K562 (cell line): ENCODE results near the gene KLHL8. TPM values are rescaled to one million over a fixed set of nuclear protein-coding genes. Genes with fewer than 3 reads are reported as not detected.

Experiments used
- ATAC-seq: fragments of 200-7000 bp; cut with Tn5 transposase; 3 replicates; pipeline ENCODE4 v1.9.1; 2020; ENCODE audit warnings: moderate library complexity
- BruUV-seq: library from RNA; stranded (reverse); fragments of 400-500 nt; replicated peaks from 2 replicates; lab custom pipeline; 2021; lab: Mats Ljungman, UMichigan
- CTCF ChIA-PET: fragments of 300-600 bp; formaldehyde crosslinking; extraction: SDS; loops from one replicate; lab custom pipeline; 2021; ENCODE audit warnings: low intra/inter-chr PET ratio; lab: Yijun Ruan, JAX
- POLR2A ChIA-PET: fragments of 300-600, 350-650 bp; sonication (Branson Sonifier 250); formaldehyde crosslinking; extraction: SDS; loops from one replicate; lab custom pipeline; 2021; ENCODE audit warnings: antibody characterized with exemption, inconsistent platforms; lab: Yijun Ruan, JAX
- DNase-seq, 4 experiments: peaks; one replicate each; pipeline versions ENCODE4 v3.0.0 to v3.0.0-alpha.2; 2011 to 2018; ENCODE audit warnings: low spot score in 3 of 4, mixed read lengths in 3 of 4; ENCODE audit errors: extremely low read depth in 1 of 4
- FAIRE-seq: peaks from 2 replicates; lab custom pipeline; 2011; peaks lifted over from hg19 to GRCh38; lab: Jason Lieb, UNC
- H2AFZ ChIP-seq: 2 replicates; pipeline ENCODE4 v1.6.0; 2011; ENCODE audit warnings: low read depth, low read length, control low read depth, inconsistent platforms
- H3K27ac ChIP-seq: fragments of 200-600 bp; 3 replicates; pipeline ENCODE4 v1.8.0; 2011; ENCODE audit warnings: low read depth, mild to moderate bottlenecking, control low read depth, inconsistent platforms, low read length, moderate library complexity, mixed read lengths; ENCODE audit errors: extremely low read depth
- H3K27me3 ChIP-seq, 2 experiments: fragments of 300-600 bp in 1 of 2; 2 replicates in 1 of 2; 3 replicates in 1 of 2; pipeline versions ENCODE4 v1.6.0 to v1.8.0; 2011; ENCODE audit warnings: inconsistent platforms in 2 of 2, low read length in 2 of 2, mild to moderate bottlenecking in 1 of 2, mixed read lengths in 1 of 2, moderate library complexity in 1 of 2; ENCODE audit not compliant: control insufficient read depth in 2 of 2, insufficient read depth in 2 of 2
- H3K36me3 ChIP-seq: fragments of 300-600 bp; 3 replicates; pipeline ENCODE4 v1.8.0; 2011; ENCODE audit warnings: mild to moderate bottlenecking, low read length, inconsistent platforms; ENCODE audit not compliant: control insufficient read depth, insufficient read depth
- H3K4me1 ChIP-seq, 2 experiments: fragments of 200-600 bp in 1 of 2; replicated peaks in 1 of 2; 2 replicates in 1 of 2; 3 replicates in 1 of 2; pipeline versions ENCODE4 v1.5.1 to v1.8.0; 2011; ENCODE audit warnings: inconsistent platforms in 2 of 2, low read length in 2 of 2, mild to moderate bottlenecking in 1 of 2, mixed read lengths in 1 of 2, moderate library complexity in 1 of 2; ENCODE audit not compliant: control insufficient read depth in 2 of 2, insufficient read depth in 2 of 2
- H3K4me2 ChIP-seq: 2 replicates; pipeline ENCODE4 v1.6.1; 2011; ENCODE audit warnings: low read length, control low read depth, inconsistent platforms, mixed read lengths; ENCODE audit not compliant: insufficient read depth
- H3K4me3 ChIP-seq: fragments of 200-600 bp; sonication (generic), shearing (Covaris generic); 2 replicates; pipeline ENCODE4 v1.5.1; 2016; ENCODE audit warnings: control low read depth, inconsistent platforms
- H3K79me2 ChIP-seq: fragments of 200-600 bp; 3 replicates; pipeline ENCODE4 v1.8.0; 2011; ENCODE audit warnings: low read length, inconsistent platforms; ENCODE audit not compliant: control insufficient read depth, insufficient read depth
- H3K9ac ChIP-seq, 2 experiments: 2 replicates each; pipeline versions ENCODE4 v1.6.0 to v1.6.1; 2011; ENCODE audit warnings: low read depth in 2 of 2, low read length in 2 of 2, control low read depth in 1 of 2, inconsistent platforms in 1 of 2, mild to moderate bottlenecking in 1 of 2, mixed read lengths in 1 of 2; ENCODE audit not compliant: insufficient read depth in 1 of 2
- H3K9me1 ChIP-seq: one replicate; pipeline ENCODE4 v1.6.0; 2011; ENCODE audit warnings: inconsistent platforms, mild to moderate bottlenecking, low read length, moderate library complexity; ENCODE audit not compliant: control insufficient read depth, insufficient read depth
- H3K9me3 ChIP-seq: replicated peaks from 2 replicates; pipeline ENCODE4 v1.5.1; 2011; ENCODE audit warnings: low read depth, low read length, inconsistent platforms; ENCODE audit not compliant: control insufficient read depth, insufficient read depth
- H4K20me1 ChIP-seq: replicated peaks from 2 replicates; pipeline ENCODE4 v1.6.1; 2011; ENCODE audit warnings: low read length, inconsistent platforms, mixed read lengths; ENCODE audit not compliant: control insufficient read depth, insufficient read depth
- HNRNPH1 ChIP-seq: fragments of 200-400 bp; formaldehyde crosslinking; optimal IDR thresholded peaks from 2 replicates; pipeline ENCODE3; 2017; ENCODE audit warnings: low read depth, mild to moderate bottlenecking, low read length, moderate library complexity
- RBM34 ChIP-seq: fragments of 200-400 bp; formaldehyde crosslinking; IDR thresholded peaks from 2 replicates; pipeline ENCODE4 v1.6.1; 2018; ENCODE audit warnings: low read length, borderline replicate concordance; ENCODE audit not compliant: insufficient read depth
- RBM39 ChIP-seq: fragments of 200-400 bp; formaldehyde crosslinking; optimal IDR thresholded peaks from 2 replicates; pipeline ENCODE3; 2018; ENCODE audit warnings: low read depth, low read length
- TAF1 ChIP-seq: IDR thresholded peaks from 2 replicates; pipeline ENCODE4 v1.6.1; 2011; ENCODE audit warnings: mild to moderate bottlenecking, low read length, moderate library complexity; ENCODE audit not compliant: insufficient read depth, control insufficient read depth, severe bottlenecking; ENCODE audit errors: extremely low read depth
- TRIM28 ChIP-seq: fragments of 450-650 bp; IDR thresholded peaks from 2 replicates; pipeline ENCODE4 v1.6.1; 2017
- ZNF740 ChIP-seq, 3 experiments: fragments of 200-800 bp in 1 of 3; sonication (Bioruptor generic) in 1 of 3; sonication (generic) in 1 of 3; formaldehyde crosslinking in 1 of 3; IDR thresholded peaks; 2 replicates each; pipeline versions ENCODE4 v1.6.1 to v1.8.0; 2016 to 2022; ENCODE audit warnings: mild to moderate bottlenecking in 2 of 3, missing compliant biosample characterization in 2 of 3, missing genetic modification characterization in 2 of 3, missing genetic modification reagents in 1 of 3
- WGBS: fragments of 100-300 bp; shearing (Covaris generic); methylation state at CpG from one replicate; pipeline ENCODE4 v1.1.6; 2016; ENCODE audit warnings: low coverage, mixed read lengths; ENCODE audit not compliant: insufficient coverage; ENCODE audit errors: missing lambda C conversion rate; 5-methylcytosine and 5-hydroxymethylcytosine counted together
- in situ Hi-C: fragments of 300-500 bp; cut with MboI; formaldehyde crosslinking; loops from 4 replicates; pipeline ENCODE4 v1.15.0; 2018; ENCODE audit warnings: inconsistent platforms, mixed read lengths
- intact Hi-C: fragments of 100-400 bp; cut with micrococcal nuclease; formaldehyde crosslinking; loops from 2 replicates; pipeline ENCODE4 v1.14.2; 2022
- polyA plus RNA-seq, 8 experiments: library from polyadenylated mRNA; depleted of rRNA in 4 of 8; stranded (reverse) in 5 of 8; unstranded in 3 of 8; fragments of >200 nt; fragmentation: Nextera tagmentation in 2 of 8; fragmentation: Illumina TruSeq in 1 of 8; extraction: Ambion mirVana in 2 of 8; extraction: Trizol in 1 of 8; gene quantifications; 2 replicates each; pipeline versions ENCODE4 v1.2.1 to v1.2.3, GENCODE V29; 2011 to 2014; ENCODE audit warnings: inconsistent platforms in 1 of 8, missing spikeins in 1 of 8
- total RNA-seq, 7 experiments: library from RNA; depleted of rRNA in 6 of 7; stranded (reverse); fragments of >200 nt in 6 of 7; fragmentation: Illumina TruSeq in 2 of 7; extraction: Trizol in 2 of 7; gene quantifications; 2 replicates each; pipeline versions ENCODE4 v1.2.1 to v1.2.3, GENCODE V29; 2011 to 2021; ENCODE audit warnings: low replicate concordance in 1 of 7
- TF ChIP-seq, protein P1 (sequence below): fragments of 450-650 bp; conservative IDR thresholded peaks from 2 replicates; pipeline ENCODE4 v1.6.1; 2016; ENCODE audit warnings: missing genetic modification characterization, low read depth, mild to moderate bottlenecking, missing compliant biosample characterization, moderate library complexity

The KLHL8 gene
- total and polyA plus RNA-seq, 9 of the 15 experiments (the other 6 are each of a cell fraction or from before 2014, with no cell fraction given) = 8.7 to 25.3 (median 15.7) TPM

DNA sequence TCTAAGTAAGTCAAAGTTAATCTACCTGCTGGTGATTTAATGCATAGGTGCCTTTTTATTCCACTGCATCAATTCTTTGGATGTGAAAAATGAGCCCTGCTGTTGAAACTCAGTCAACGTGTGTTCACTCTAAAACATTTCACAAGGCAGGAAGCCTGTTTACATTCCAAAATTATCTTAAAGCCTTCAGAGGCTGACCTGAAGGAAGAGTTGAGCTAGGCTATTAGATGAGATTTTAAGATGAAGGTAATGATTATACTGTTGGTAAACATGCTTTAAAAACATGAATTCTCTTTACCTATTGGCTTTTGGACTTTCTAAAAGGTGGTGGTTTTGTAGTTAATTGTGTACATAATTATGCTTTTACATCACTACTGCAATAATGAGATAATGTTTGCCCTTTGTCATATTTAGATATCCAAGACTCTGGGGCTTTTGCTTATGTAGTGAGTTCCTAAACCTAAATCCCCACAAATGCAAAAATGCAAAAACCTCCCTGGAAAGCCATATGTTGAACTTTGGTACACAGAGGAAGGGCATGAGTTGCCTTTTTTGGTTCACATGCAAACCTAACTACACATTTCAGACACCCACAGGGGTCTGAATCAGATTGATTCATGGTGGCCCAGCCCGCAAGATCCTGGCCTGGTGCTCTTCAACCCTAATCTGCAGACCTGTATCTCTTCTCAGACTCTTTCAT, 92.3 kb downstream of the KLHL8 start:
- peaks cover 0 to 3% of the 10 kb centered on the region in 2 experiments; a peak in 1 of 5 replicates for H3K4me1 ChIP-seq
- no TSS peak for BruUV-seq
- ChIA-PET CTCF (no interaction called here), POLR2A (no interaction called here)
- H3K27me3 ChIP-seq = no peaks in the 10 kb centered on the region
- ATAC-seq (no peak), FAIRE-seq (no peak), DNase-seq (no peak)
- WGBS = 80% methylated on average over 2 of the region's 2 CpGs
- H2AFZ ChIP-seq = no peak overlapping the region
- H3K9me3 ChIP-seq = no peaks in the 10 kb centered on the region
- no peak overlapping the region for H3K4me3 ChIP-seq
- no peaks in the 10 kb centered on the region for H3K9me1 ChIP-seq
- H4K20me1 ChIP-seq = no peaks in the 10 kb centered on the region
- intact Hi-C loops = no loop called here
- no peak overlapping the region for H3K9ac ChIP-seq
- H3K36me3 ChIP-seq = peaks cover 91% of the 10 kb centered on the region
- H3K79me2 ChIP-seq = no peaks in the 10 kb centered on the region; the same call in 2 of the 3 replicates
- no peak overlapping the region for H3K27ac ChIP-seq
- no peak overlapping the region for H3K4me2 ChIP-seq
- TF ChIP-seq RBM34 = no peak
- no peak for TF ChIP-seq RBM39
- TF ChIP-seq, protein P1, sequence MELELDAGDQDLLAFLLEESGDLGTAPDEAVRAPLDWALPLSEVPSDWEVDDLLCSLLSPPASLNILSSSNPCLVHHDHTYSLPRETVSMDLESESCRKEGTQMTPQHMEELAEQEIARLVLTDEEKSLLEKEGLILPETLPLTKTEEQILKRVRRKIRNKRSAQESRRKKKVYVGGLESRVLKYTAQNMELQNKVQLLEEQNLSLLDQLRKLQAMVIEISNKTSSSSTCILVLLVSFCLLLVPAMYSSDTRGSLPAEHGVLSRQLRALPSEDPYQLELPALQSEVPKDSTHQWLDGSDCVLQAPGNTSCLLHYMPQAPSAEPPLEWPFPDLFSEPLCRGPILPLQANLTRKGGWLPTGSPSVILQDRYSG (tag) = no peak
- TF ChIP-seq HNRNPH1 = no peak
- no peak for TF ChIP-seq TAF1
- TF ChIP-seq ZNF740 (CRISPR knock-in tag; IDR thresholded peaks at IDR 0.05) = no peak
- no peak for TF ChIP-seq ZNF740 (tag; IDR thresholded peaks at IDR 0.05)
- no peak for TF ChIP-seq TRIM28
- TF ChIP-seq, all 486 proteins: peak for 0
- in situ Hi-C loops = no loop called here
